IMR-90 (cell line): ENCODE results near the gene CYB5A. TPM values are rescaled to one million over a fixed set of nuclear protein-coding genes. Genes with fewer than 3 reads are reported as not detected.

Source experiments
- ATAC-seq: fragments of 200-7000 bp; cut with Tn5 transposase; 2 replicates; pipeline ENCODE4 v1.9.1; 2020; ENCODE audit warnings: low read depth, mild to moderate bottlenecking, moderate library complexity
- BruUV-seq: library from RNA; stranded (reverse); fragments of 400-500 nt; replicated peaks from 2 replicates; lab custom pipeline; 2021; lab: Mats Ljungman, UMichigan
- CTCF ChIA-PET: fragments of 300-600 bp; formaldehyde crosslinking; extraction: SDS; loops from one replicate; lab custom pipeline; 2021; ENCODE audit warnings: antibody characterized with exemption; lab: Yijun Ruan, JAX
- POLR2A ChIA-PET: fragments of 300-600 bp; sonication (Branson Sonifier 250); formaldehyde crosslinking; loops from one replicate; lab custom pipeline; 2022; ENCODE audit warnings: antibody characterized with exemption; ENCODE audit not compliant: unreplicated experiment; lab: Charles Lee
- DNase-seq: peaks from one replicate; pipeline ENCODE4 v3.0.0; 2013
- H2AFZ ChIP-seq: replicated peaks from 2 replicates; pipeline ENCODE3; 2013; ENCODE audit warnings: low read length, mild to moderate bottlenecking; ENCODE audit not compliant: poor library complexity
- H2AK5ac ChIP-seq: 2 replicates; pipeline ENCODE4 v1.6.1; 2013; ENCODE audit warnings: low read depth, low read length, inconsistent platforms
- H2AK9ac ChIP-seq: replicated peaks from 2 replicates; pipeline ENCODE3; 2013; ENCODE audit warnings: mild to moderate bottlenecking, low read depth, low read length, moderate library complexity; ENCODE audit not compliant: poor library complexity
- H2BK120ac ChIP-seq: 2 replicates; pipeline ENCODE4 v1.6.1; 2013; ENCODE audit warnings: low read depth, low read length, inconsistent platforms
- H2BK15ac ChIP-seq: 3 replicates; pipeline ENCODE4 v1.6.1; 2013; ENCODE audit warnings: low read depth, low read length, inconsistent platforms
- H2BK20ac ChIP-seq: 2 replicates; pipeline ENCODE4 v1.6.1; 2013; ENCODE audit warnings: low read depth, mild to moderate bottlenecking, inconsistent platforms, low read length, moderate library complexity
- H2BK5ac ChIP-seq: 2 replicates; pipeline ENCODE4 v1.6.1; 2013; ENCODE audit warnings: mild to moderate bottlenecking, low read depth, low read length, inconsistent platforms; ENCODE audit not compliant: poor library complexity, severe bottlenecking
- H3K14ac ChIP-seq: replicated peaks from 2 replicates; pipeline ENCODE4 v1.6.1; 2013; ENCODE audit warnings: low read depth, low read length, inconsistent platforms
- H3K18ac ChIP-seq: 2 replicates; pipeline ENCODE4 v1.6.1; 2013; ENCODE audit warnings: low read depth, low read length, control low read depth
- H3K23ac ChIP-seq: 2 replicates; pipeline ENCODE4 v1.6.1; 2013; ENCODE audit warnings: low read depth, low read length, inconsistent platforms
- H3K27ac ChIP-seq: 2 replicates; pipeline ENCODE4 v1.5.1; 2013; ENCODE audit warnings: mild to moderate bottlenecking, control low read depth, low read length; ENCODE audit not compliant: insufficient read depth
- H3K27me3 ChIP-seq: 2 replicates; pipeline ENCODE4 v1.6.1; 2013; ENCODE audit warnings: low read length; ENCODE audit not compliant: control insufficient read depth, insufficient read depth
- H3K36me3 ChIP-seq: 2 replicates; pipeline ENCODE4 v1.6.1; 2013; ENCODE audit warnings: low read length, mixed read lengths; ENCODE audit not compliant: control insufficient read depth, insufficient read depth
- H3K4ac ChIP-seq: 2 replicates; pipeline ENCODE4 v1.6.1; 2013; ENCODE audit warnings: low read depth, low read length, inconsistent platforms
- H3K4me1 ChIP-seq: 2 replicates; pipeline ENCODE4 v1.6.1; 2013; ENCODE audit warnings: low read length, mixed read lengths; ENCODE audit not compliant: control insufficient read depth, insufficient read depth
- H3K4me2 ChIP-seq: 2 replicates; pipeline ENCODE4 v1.6.1; 2013; ENCODE audit warnings: low read depth, mild to moderate bottlenecking, control low read depth, low read length, moderate library complexity
- H3K4me3 ChIP-seq: 2 replicates; pipeline ENCODE4 v1.5.1; 2013; ENCODE audit warnings: low read depth, mild to moderate bottlenecking, control low read depth, low read length, moderate library complexity; ENCODE audit not compliant: insufficient read depth
- H3K56ac ChIP-seq: 2 replicates; pipeline ENCODE4 v1.6.1; 2013; ENCODE audit warnings: low read length, inconsistent platforms; ENCODE audit not compliant: insufficient read depth; ENCODE audit errors: extremely low read depth
- H3K79me1 ChIP-seq, 2 experiments: 2 replicates each; pipeline ENCODE4 v1.6.1; 2013; ENCODE audit warnings: low read length in 2 of 2, inconsistent platforms in 1 of 2, low read depth in 1 of 2
- H3K9ac ChIP-seq: 2 replicates; pipeline ENCODE4 v1.6.1; 2013; ENCODE audit warnings: low read depth, low read length, control low read depth
- H3K9me1 ChIP-seq: 2 replicates; pipeline ENCODE4 v1.6.1; 2013; ENCODE audit warnings: low read length, inconsistent platforms; ENCODE audit not compliant: insufficient read depth
- H3K9me3 ChIP-seq: 2 replicates; pipeline ENCODE4 v1.6.1; 2013; ENCODE audit warnings: low read length; ENCODE audit not compliant: control insufficient read depth, insufficient read depth
- H4K20me1 ChIP-seq: 2 replicates; pipeline ENCODE4 v1.6.1; 2013; ENCODE audit warnings: low read length, inconsistent platforms; ENCODE audit not compliant: insufficient read depth
- H4K5ac ChIP-seq: 2 replicates; pipeline ENCODE4 v1.6.1; 2013; ENCODE audit warnings: mild to moderate bottlenecking, low read depth, low read length, control low read depth
- H4K8ac ChIP-seq, 2 experiments: 2 replicates each; pipeline ENCODE4 v1.6.1; 2013; ENCODE audit warnings: low read depth in 2 of 2, low read length in 2 of 2, control low read depth in 1 of 2, inconsistent platforms in 1 of 2
- H4K91ac ChIP-seq: 2 replicates; pipeline ENCODE4 v1.6.1; 2013; ENCODE audit warnings: low read depth, low read length, inconsistent platforms; ENCODE audit not compliant: insufficient read depth
- BHLHE40 ChIP-seq: fragments of 150-350 bp; IDR thresholded peaks from 2 replicates; pipeline ENCODE4 v1.6.1; 2016; ENCODE audit warnings: mild to moderate bottlenecking, low read depth, low read length
- CEBPB ChIP-seq: IDR thresholded peaks from 2 replicates; pipeline ENCODE4 v1.6.1; 2012; ENCODE audit warnings: low read depth, low read length, improper control_type of control experiment
- CHD1 ChIP-seq: IDR thresholded peaks from 2 replicates; pipeline ENCODE4 v1.6.1; 2012; ENCODE audit warnings: low read depth, low read length, improper control_type of control experiment
- FOS ChIP-seq: fragments of 150-350 bp; IDR thresholded peaks from 2 replicates; pipeline ENCODE4 v1.6.1; 2016; ENCODE audit warnings: low read depth, low read length
- MAFK ChIP-seq: IDR thresholded peaks from 2 replicates; pipeline ENCODE4 v1.6.1; 2012; ENCODE audit warnings: low read depth, low read length, improper control_type of control experiment
- MXI1 ChIP-seq: IDR thresholded peaks from 2 replicates; pipeline ENCODE4 v1.6.1; 2012; ENCODE audit warnings: low read depth, mild to moderate bottlenecking, low read length, moderate library complexity, borderline replicate concordance
- NFE2L2 ChIP-seq: fragments of 150-350 bp; IDR thresholded peaks from 2 replicates; pipeline ENCODE4 v1.6.1; 2016; ENCODE audit warnings: low read depth, mild to moderate bottlenecking, low read length
- POLR2A ChIP-seq: IDR thresholded peaks from 2 replicates; pipeline ENCODE4 v1.6.1; 2012; ENCODE audit warnings: mild to moderate bottlenecking, low read depth, low read length
- RAD21 ChIP-seq: IDR thresholded peaks from 2 replicates; pipeline ENCODE4 v1.6.1; 2012; ENCODE audit warnings: low read length, improper control_type of control experiment
- RFX5 ChIP-seq: IDR thresholded peaks from 2 replicates; pipeline ENCODE4 v1.8.0; 2012; ENCODE audit warnings: low read depth, mild to moderate bottlenecking, low read length, moderate library complexity
- SMC3 ChIP-seq: fragments of 150-350 bp; IDR thresholded peaks from 2 replicates; pipeline ENCODE4 v1.6.1; 2016; ENCODE audit warnings: low read depth, mild to moderate bottlenecking, antibody characterized with exemption, low read length, moderate library complexity
- WGBS, 2 experiments: methylation state at CpG; one replicate each; pipeline versions ENCODE4 v1.1.5 to v1.1.7; 2013; ENCODE audit warnings: missing lambda C conversion rate in 2 of 2; ENCODE audit not compliant: insufficient read length in 1 of 2; ENCODE audit errors: extremely low coverage in 2 of 2; 5-methylcytosine and 5-hydroxymethylcytosine counted together
- dilution Hi-C: fragments of 300-500 bp; cut with HindIII; formaldehyde crosslinking; loops from one replicate; pipeline ENCODE4 v1.14.3; 2018; ENCODE audit warnings: low sequenced_read_pairs; ENCODE audit not compliant: unreplicated experiment
- in situ Hi-C: fragments of 300-500 bp; cut with MboI; formaldehyde crosslinking; loops from 3 replicates; pipeline ENCODE4 v1.14.3; 2019; ENCODE audit warnings: low sequenced_read_pairs, inconsistent platforms, mixed read lengths
- intact Hi-C: fragments of 100-400 bp; cut with micrococcal nuclease; formaldehyde crosslinking; loops from 2 replicates; pipeline ENCODE4 v1.10.0; 2022
- polyA plus RNA-seq, 3 experiments: library from polyadenylated mRNA; depleted of rRNA; stranded (reverse); fragments of >200 nt; gene quantifications; 2 replicates each; pipeline ENCODE4 v1.2.3, GENCODE V29; 2012; ENCODE audit warnings: low replicate concordance in 1 of 3
- total RNA-seq: library from RNA; depleted of rRNA; stranded (reverse); fragments of >200 nt; gene quantifications from 2 replicates; pipeline ENCODE4 v1.2.3, GENCODE V29; 2012
- TF ChIP-seq, protein P1 (sequence below): conservative IDR thresholded peaks from 2 replicates; pipeline ENCODE4 v1.5.1; 2012; ENCODE audit warnings: mild to moderate bottlenecking, low read depth, low read length, improper control_type of control experiment
- TF ChIP-seq, protein P2 (sequence below): fragments of 150-350 bp; IDR thresholded peaks from 2 replicates; pipeline ENCODE4 v1.6.1; 2016; ENCODE audit warnings: low read depth, mild to moderate bottlenecking, low read length, moderate library complexity, borderline replicate concordance

CYB5A gene
- total and polyA plus RNA-seq, 2 of the 4 experiments (the other 2 are of a cell fraction) = 13.4 to 47.9 TPM

DNA sequence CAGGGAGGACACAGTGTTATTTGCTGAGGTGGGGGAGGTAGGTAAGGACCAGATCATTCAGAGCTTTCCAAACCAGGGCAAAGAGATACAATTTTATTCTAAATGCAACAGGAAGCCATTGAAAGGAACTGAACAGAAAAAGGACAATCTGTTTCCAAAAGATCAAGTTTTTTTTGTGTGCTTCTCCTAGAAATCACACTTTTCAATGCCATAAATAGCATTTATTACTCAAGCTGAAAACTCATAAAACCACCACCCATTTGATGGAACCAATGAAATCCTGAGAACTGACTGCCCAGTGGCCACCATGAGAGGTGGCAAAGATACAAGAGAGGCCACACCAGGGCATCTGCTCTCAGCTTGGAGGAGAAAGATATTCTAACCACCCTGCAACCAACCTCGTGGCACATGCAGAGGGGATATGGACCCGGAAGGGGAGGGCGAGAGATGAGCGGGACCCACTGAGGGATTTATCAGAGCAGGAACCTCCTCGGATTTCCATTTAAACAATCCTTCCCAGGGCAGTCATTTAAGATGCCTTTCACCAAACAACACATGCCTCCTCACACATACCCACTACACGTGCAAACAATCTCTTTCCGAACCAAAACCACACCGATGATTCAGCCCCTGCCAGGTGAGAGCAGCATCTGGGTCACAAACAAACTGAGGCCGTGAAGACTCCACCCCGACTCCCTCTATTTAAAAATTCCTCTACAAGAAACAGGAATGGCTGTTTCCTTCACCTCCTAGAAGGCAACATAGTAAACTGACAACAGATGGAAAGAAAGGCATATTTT is 8.8 kb downstream of the CYB5A start (continued):
- TF ChIP-seq BHLHE40 (no peak), POLR2A (no peak)

DNA sequence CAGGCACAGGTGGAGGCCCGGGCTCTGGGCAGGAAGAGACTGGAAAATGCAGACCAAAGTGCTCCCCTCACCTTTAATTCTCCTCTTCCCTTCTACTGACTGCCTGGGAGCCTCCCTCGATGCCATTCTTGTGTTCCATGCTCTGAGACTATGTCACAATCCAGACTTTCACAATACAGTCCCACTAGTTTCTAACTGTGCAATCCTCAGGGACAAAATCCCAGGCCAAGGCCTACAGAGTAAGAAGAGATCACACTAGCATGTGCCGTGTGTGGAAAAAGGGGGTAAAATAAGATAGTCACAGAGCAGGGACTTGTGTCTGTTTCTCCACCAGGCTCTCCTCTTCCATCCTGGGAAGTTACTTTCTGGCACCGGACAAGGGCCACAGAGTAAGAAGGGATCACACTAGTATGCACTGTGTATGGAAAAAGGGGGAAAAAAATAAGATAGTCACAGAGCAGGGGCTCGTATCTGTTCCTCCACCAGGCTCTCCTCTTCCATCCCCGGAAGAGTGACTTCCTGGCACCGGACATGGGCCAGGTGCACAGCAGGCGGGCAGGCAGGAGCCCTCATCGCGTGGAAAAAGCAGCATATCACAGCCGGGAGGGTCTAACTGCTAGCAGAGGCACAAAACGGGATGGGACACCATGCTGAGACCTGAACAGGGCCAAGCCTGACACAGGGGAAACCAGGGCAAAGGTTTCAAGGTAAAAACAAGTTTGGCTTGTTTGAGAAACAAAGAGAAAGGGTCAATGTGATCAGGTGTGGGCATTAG is 9.6 kb downstream of the CYB5A start:
- 75% methylated on average over 6 of the region's 12 CpGs; no CpG with 5 or more reads in 1 of the 2 experiments for WGBS, 2 experiments
- TF ChIP-seq SMC3 (no peak), NFE2L2 (no peak), RAD21 (no peak), CEBPB (no peak), MXI1 (no peak), CHD1 (no peak), MAFK (no peak), FOS (no peak), RFX5 (no peak)
- TF ChIP-seq, protein P1, sequence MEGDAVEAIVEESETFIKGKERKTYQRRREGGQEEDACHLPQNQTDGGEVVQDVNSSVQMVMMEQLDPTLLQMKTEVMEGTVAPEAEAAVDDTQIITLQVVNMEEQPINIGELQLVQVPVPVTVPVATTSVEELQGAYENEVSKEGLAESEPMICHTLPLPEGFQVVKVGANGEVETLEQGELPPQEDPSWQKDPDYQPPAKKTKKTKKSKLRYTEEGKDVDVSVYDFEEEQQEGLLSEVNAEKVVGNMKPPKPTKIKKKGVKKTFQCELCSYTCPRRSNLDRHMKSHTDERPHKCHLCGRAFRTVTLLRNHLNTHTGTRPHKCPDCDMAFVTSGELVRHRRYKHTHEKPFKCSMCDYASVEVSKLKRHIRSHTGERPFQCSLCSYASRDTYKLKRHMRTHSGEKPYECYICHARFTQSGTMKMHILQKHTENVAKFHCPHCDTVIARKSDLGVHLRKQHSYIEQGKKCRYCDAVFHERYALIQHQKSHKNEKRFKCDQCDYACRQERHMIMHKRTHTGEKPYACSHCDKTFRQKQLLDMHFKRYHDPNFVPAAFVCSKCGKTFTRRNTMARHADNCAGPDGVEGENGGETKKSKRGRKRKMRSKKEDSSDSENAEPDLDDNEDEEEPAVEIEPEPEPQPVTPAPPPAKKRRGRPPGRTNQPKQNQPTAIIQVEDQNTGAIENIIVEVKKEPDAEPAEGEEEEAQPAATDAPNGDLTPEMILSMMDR = no peak
- TF ChIP-seq, protein P2, sequence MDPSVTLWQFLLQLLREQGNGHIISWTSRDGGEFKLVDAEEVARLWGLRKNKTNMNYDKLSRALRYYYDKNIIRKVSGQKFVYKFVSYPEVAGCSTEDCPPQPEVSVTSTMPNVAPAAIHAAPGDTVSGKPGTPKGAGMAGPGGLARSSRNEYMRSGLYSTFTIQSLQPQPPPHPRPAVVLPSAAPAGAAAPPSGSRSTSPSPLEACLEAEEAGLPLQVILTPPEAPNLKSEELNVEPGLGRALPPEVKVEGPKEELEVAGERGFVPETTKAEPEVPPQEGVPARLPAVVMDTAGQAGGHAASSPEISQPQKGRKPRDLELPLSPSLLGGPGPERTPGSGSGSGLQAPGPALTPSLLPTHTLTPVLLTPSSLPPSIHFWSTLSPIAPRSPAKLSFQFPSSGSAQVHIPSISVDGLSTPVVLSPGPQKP = no peak
- no peak overlapping the region for H4K91ac ChIP-seq
- no peak overlapping the region for H2BK120ac ChIP-seq
- H3K14ac ChIP-seq = 0 out of 2 replicates have a peak overlapping the region, but pooled peaks have one; percentile 25
- H4K20me1 ChIP-seq = peaks cover 6% of the 10 kb centered on the region; the same call in 1 of the 2 replicates
- no peak overlapping the region for H2BK15ac ChIP-seq
- no peak overlapping the region for H4K8ac ChIP-seq
- H4K5ac ChIP-seq = no peak overlapping the region
- CTCF ChIA-PET = no interaction called here
- no peak overlapping the region for H3K9ac ChIP-seq
- peak overlapping the region; percentile 30; the same call in 1 of the 2 replicates for H3K23ac ChIP-seq
- no peaks in the 10 kb centered on the region for H3K9me3 ChIP-seq
- H2AFZ ChIP-seq = no peak overlapping the region
- H2BK20ac ChIP-seq = no peak overlapping the region
- no peak for DNase-seq
- H3K56ac ChIP-seq = no peak overlapping the region
- peaks cover 10 to 55% of the 10 kb centered on the region in 2 experiments for H3K79me1 ChIP-seq
- dilution Hi-C loops = no loop called here
- in situ Hi-C loops = no loop called here
- no peak overlapping the region for H2BK5ac ChIP-seq
- no TSS peak for BruUV-seq
- H3K9me1 ChIP-seq = peaks cover 13% of the 10 kb centered on the region
- no peak overlapping the region for H3K4me2 ChIP-seq
- intact Hi-C loops = no loop called here
- no peaks in the 10 kb centered on the region for H3K36me3 ChIP-seq
- H2AK5ac ChIP-seq = no peak overlapping the region
- no peak overlapping the region; the same call in 1 of the 2 replicates for H3K4ac ChIP-seq
- H3K27ac ChIP-seq = no peak overlapping the region
- peaks cover 11% of the 10 kb centered on the region for H3K4me1 ChIP-seq
- H3K18ac ChIP-seq = no peak overlapping the region
- H2AK9ac ChIP-seq = no peak overlapping the region
- no peak overlapping the region for H3K4me3 ChIP-seq
- POLR2A ChIA-PET = no interaction called here
- no peaks in the 10 kb centered on the region for H3K27me3 ChIP-seq
- peak; percentile 30; the same call in 1 of the 2 replicates for ATAC-seq
